Activated T-cell treated with anti-CD3 and anti-CD28 coated beads, Interleukin-2, amount 50 U/mL, for 4 hours (primary cell): ENCODE data around the gene OR2L3. TPM values are rescaled to one million over a fixed set of nuclear protein-coding genes. Genes with fewer than 3 reads are reported as not detected.
"Not testable (repeated sequence)": the region's sequence is repeated elsewhere in the genome, so short reads cannot be mapped to it uniquely, and the experiment has no call there.

Source experiments
- ATAC-seq, 2 donors: fragments of 200-7000 bp; cut with Tn5 transposase; one replicate each; pipeline ENCODE4 v1.10.0; 2021
- DNase-seq: peaks from one replicate; pipeline ENCODE4 v3.0.0-alpha.2; 2020
- H3K27me3 Mint-ChIP-seq: one replicate; pipeline ENCODE4 v1.8.0; 2021; ENCODE audit warnings: low read depth, mixed read lengths
- H3K36me3 Mint-ChIP-seq: one replicate; pipeline ENCODE4 v1.8.0; 2022; ENCODE audit warnings: mixed read lengths; ENCODE audit not compliant: insufficient read depth
- H3K4me1 Mint-ChIP-seq: one replicate; pipeline ENCODE4 v1.8.0; 2021; ENCODE audit warnings: low read depth, mixed read lengths
- H3K4me3 Mint-ChIP-seq: one replicate; pipeline ENCODE4 v1.8.0; 2021; ENCODE audit warnings: mild to moderate bottlenecking, moderate library complexity, mixed read lengths
- H3K9me3 Mint-ChIP-seq: one replicate; pipeline ENCODE4 v1.8.0; 2021; ENCODE audit warnings: mixed read lengths
- total RNA-seq, 3 donors: library from RNA; stranded (reverse); gene quantifications; one replicate each; pipeline ENCODE4 v1.2.1, GENCODE V29; 2021

Gene OR2L3
- total RNA-seq = not detected

- H3K4me3 Mint-ChIP-seq = no peak within 1 kb of the TSS
- no peaks in the 10 kb centered on the region for H3K36me3 Mint-ChIP-seq
- H3K9me3 Mint-ChIP-seq = peaks cover 5% of the 10 kb centered on the region
- no peaks in the 10 kb centered on the region for H3K27me3 Mint-ChIP-seq
- H3K4me1 Mint-ChIP-seq = no peaks in the 10 kb centered on the region
- ATAC-seq = no peak
- no peak for DNase-seq
Observed at GRCh38 chr1:248046536-248046935, at the start of gene OR2L3. TSS of gene OR2L3 (plus strand) at chr1:248046836. CDS start at chr1:248060682, 13,846 bp downstream.

- Mint-ChIP-seq H3K36me3 (no peaks in the 10 kb centered on the region), H3K4me1 (no peaks in the 10 kb centered on the region), H3K27me3 (no peaks in the 10 kb centered on the region), H3K4me3 (no peak overlapping the region), H3K9me3 (peaks cover 2% of the 10 kb centered on the region)
- no peak for ATAC-seq
- no peak for DNase-seq
Observed at GRCh38 chr1:247998811-247999210, 47.8 kb upstream of the OR2L3 start.

- Mint-ChIP-seq H3K27me3 (no peaks in the 10 kb centered on the region), H3K4me1 (no peaks in the 10 kb centered on the region), H3K4me3 (no peak overlapping the region), H3K9me3 (peaks cover 2% of the 10 kb centered on the region), H3K36me3 (no peaks in the 10 kb centered on the region)
- no peak for DNase-seq
- ATAC-seq = no peak
Observed at GRCh38 chr1:248000169-248000568, 46.5 kb upstream of the OR2L3 start.

- H3K4me1 Mint-ChIP-seq = no peaks in the 10 kb centered on the region
- peaks cover 28% of the 10 kb centered on the region for H3K9me3 Mint-ChIP-seq
- no peaks in the 10 kb centered on the region for H3K36me3 Mint-ChIP-seq
- no peaks in the 10 kb centered on the region for H3K27me3 Mint-ChIP-seq
- no peak overlapping the region for H3K4me3 Mint-ChIP-seq
- DNase-seq (no peak), ATAC-seq (no peak)
Observed at GRCh38 chr1:248007778-248008177, 38.9 kb upstream of the OR2L3 start.

GRCh38 chr1:248009681-248010080 lies 37.0 kb upstream of the OR2L3 start:
- DNase-seq (no peak), ATAC-seq (no peak)
- H3K4me3 Mint-ChIP-seq = no peak overlapping the region
- H3K27me3 Mint-ChIP-seq = no peaks in the 10 kb centered on the region
- no peaks in the 10 kb centered on the region for H3K4me1 Mint-ChIP-seq
- H3K36me3 Mint-ChIP-seq = no peaks in the 10 kb centered on the region
- peaks cover 28% of the 10 kb centered on the region for H3K9me3 Mint-ChIP-seq

GRCh38 chr1:248013229-248013710 lies 33.4 kb upstream of the OR2L3 start, which contains the start of gene OR2L5:
TSS of gene OR2L5 (plus strand) at chr1:248013660. CDS start at chr1:248021948, 8,288 bp downstream.
- no peak for ATAC-seq
- DNase-seq = no peak
- Mint-ChIP-seq H3K36me3 (no peaks in the 10 kb centered on the region), H3K27me3 (no peaks in the 10 kb centered on the region), H3K4me1 (no peaks in the 10 kb centered on the region), H3K4me3 (no peak within 1 kb of the TSS), H3K9me3 (peaks cover 26% of the 10 kb centered on the region)

GRCh38 chr1:248015803-248016202 lies 30.8 kb upstream of the OR2L3 start:
- no peaks in the 10 kb centered on the region for H3K27me3 Mint-ChIP-seq
- ATAC-seq (no peak), DNase-seq (no peak)
- H3K4me1 Mint-ChIP-seq = no peaks in the 10 kb centered on the region
- H3K36me3 Mint-ChIP-seq = no peaks in the 10 kb centered on the region
- peaks cover 9% of the 10 kb centered on the region for H3K9me3 Mint-ChIP-seq
- no peak overlapping the region for H3K4me3 Mint-ChIP-seq

GRCh38 chr1:248029770-248030169 lies 16.9 kb upstream of the OR2L3 start, which contains the start of gene OR2L2:
TSS of gene OR2L2 (plus strand) at chr1:248030070. CDS start at chr1:248038268, 8,198 bp downstream.
- Mint-ChIP-seq H3K27me3 (no peaks in the 10 kb centered on the region), H3K4me3 (no peak within 1 kb of the TSS), H3K4me1 (no peaks in the 10 kb centered on the region), H3K9me3 (peaks cover 17% of the 10 kb centered on the region), H3K36me3 (no peaks in the 10 kb centered on the region)
- ATAC-seq (no peak), DNase-seq (no peak)

- no peaks in the 10 kb centered on the region for H3K36me3 Mint-ChIP-seq
- H3K27me3 Mint-ChIP-seq = no peaks in the 10 kb centered on the region
- DNase-seq (no peak), ATAC-seq (no peak)
- no peaks in the 10 kb centered on the region for H3K4me1 Mint-ChIP-seq
- no peak overlapping the region for H3K4me3 Mint-ChIP-seq
- H3K9me3 Mint-ChIP-seq = peaks cover 5% of the 10 kb centered on the region
Observed at GRCh38 chr1:248045209-248045608, 1.4 kb upstream of the OR2L3 start.

GRCh38 chr1:248047008-248047407 lies 372 bp downstream of the OR2L3 start:
- no peaks in the 10 kb centered on the region for H3K36me3 Mint-ChIP-seq
- no peak overlapping the region for H3K4me3 Mint-ChIP-seq
- H3K9me3 Mint-ChIP-seq = peaks cover 5% of the 10 kb centered on the region
- no peak for ATAC-seq
- H3K27me3 Mint-ChIP-seq = no peaks in the 10 kb centered on the region
- DNase-seq = no peak
- no peaks in the 10 kb centered on the region for H3K4me1 Mint-ChIP-seq

- Mint-ChIP-seq H3K9me3 (peaks cover 16% of the 10 kb centered on the region), H3K4me3 (no peak overlapping the region), H3K27me3 (no peaks in the 10 kb centered on the region), H3K4me1 (no peaks in the 10 kb centered on the region), H3K36me3 (no peaks in the 10 kb centered on the region)
- DNase-seq (no peak), ATAC-seq (no peak)
Observed at GRCh38 chr1:248054671-248055070, 8.0 kb downstream of the OR2L3 start.

- ATAC-seq = no peak
- Mint-ChIP-seq H3K27me3 (no peaks in the 10 kb centered on the region), H3K9me3 (peaks cover 16% of the 10 kb centered on the region), H3K4me3 (no peak overlapping the region), H3K36me3 (no peaks in the 10 kb centered on the region), H3K4me1 (no peaks in the 10 kb centered on the region)
- DNase-seq = no peak
Observed at GRCh38 chr1:248055261-248055660, 8.6 kb downstream of the OR2L3 start.

GRCh38 chr1:248065071-248065470 lies 18.4 kb downstream of the OR2L3 start:
- H3K4me3 Mint-ChIP-seq = no peak overlapping the region
- no peaks in the 10 kb centered on the region for H3K36me3 Mint-ChIP-seq
- no peaks in the 10 kb centered on the region for H3K4me1 Mint-ChIP-seq
- H3K9me3 Mint-ChIP-seq = peaks cover 4% of the 10 kb centered on the region
- H3K27me3 Mint-ChIP-seq = peaks cover 4% of the 10 kb centered on the region
- no peak for DNase-seq
- ATAC-seq = no peak

- no peak overlapping the region for H3K4me3 Mint-ChIP-seq
- no peaks in the 10 kb centered on the region for H3K4me1 Mint-ChIP-seq
- H3K9me3 Mint-ChIP-seq = peaks cover 8% of the 10 kb centered on the region
- H3K36me3 Mint-ChIP-seq = no peaks in the 10 kb centered on the region
- H3K27me3 Mint-ChIP-seq = peaks cover 4% of the 10 kb centered on the region
- ATAC-seq (no peak), DNase-seq (no peak)
Observed at GRCh38 chr1:248065604-248066003, 19.0 kb downstream of the OR2L3 start.

- not testable (repeated sequence) for H3K4me1 Mint-ChIP-seq, H3K4me3 Mint-ChIP-seq, H3K9me3 Mint-ChIP-seq, H3K27me3 Mint-ChIP-seq, H3K36me3 Mint-ChIP-seq, ATAC-seq, DNase-seq
Observed at GRCh38 chr1:248083864-248084263, 37.2 kb downstream of the OR2L3 start.

- DNase-seq = no peak
- Mint-ChIP-seq H3K4me1 (no peaks in the 10 kb centered on the region), H3K4me3 (no peak within 1 kb of the TSS), H3K36me3 (no peaks in the 10 kb centered on the region), H3K9me3 (no peaks in the 10 kb centered on the region), H3K27me3 (no peaks in the 10 kb centered on the region)
- ATAC-seq = no peak
Observed at GRCh38 chr1:248094884-248095283, 48.2 kb downstream of the OR2L3 start, which contains the start of gene OR2L13. TSS of gene OR2L13 (plus strand) at chr1:248095184. CDS start at chr1:248099376, 4,192 bp downstream.
